Measurements from ENCODE around the gene LTBP2.

Gene LTBP2

DNA sequence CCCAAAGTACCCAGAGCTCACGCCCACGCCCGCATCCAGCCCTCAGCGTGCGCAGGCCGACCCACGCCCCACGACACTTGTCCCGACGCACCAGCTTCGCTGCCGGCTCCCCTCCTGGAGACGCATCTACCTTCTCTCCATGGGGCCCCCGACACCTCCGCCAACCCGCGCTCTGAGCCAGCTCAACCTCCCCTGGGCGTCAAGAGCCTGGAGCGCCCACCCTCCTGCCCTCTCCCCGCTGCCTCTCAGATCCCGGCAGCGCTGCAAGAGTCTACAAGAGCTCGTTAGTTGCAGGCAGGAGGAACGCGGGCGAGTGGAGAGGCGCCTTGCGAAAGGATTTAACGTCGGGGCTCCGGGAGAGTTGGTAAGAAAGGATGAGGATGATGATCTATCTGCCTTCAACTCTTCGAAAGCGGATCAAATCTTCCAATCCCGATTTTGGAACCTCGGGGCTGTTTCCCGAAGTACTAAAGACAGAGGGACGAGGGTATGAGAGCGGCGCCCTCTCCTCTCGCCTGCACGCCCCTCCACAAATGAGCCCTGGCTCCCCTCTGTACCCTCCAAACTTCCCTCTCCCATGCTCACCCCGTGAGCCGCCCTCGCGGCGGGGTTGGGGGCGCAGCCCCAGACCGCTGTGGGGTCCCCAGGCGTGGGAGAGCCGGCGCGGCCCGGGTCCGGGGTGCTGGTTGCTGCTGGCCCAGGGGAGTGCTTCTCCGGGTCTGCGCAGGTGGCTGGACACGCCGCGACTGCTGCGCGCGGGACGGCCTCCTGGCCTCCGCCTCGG lies 979 bp downstream of the LTBP2 start:
- CTCF ChIA-PET: interaction anchor here (0.6 to 3.2 kb wide), 13 partner anchors 9 to 431 kb away, joined by 3 to 18 read pairs (median 3); partner anchors contain the start of genes ISCA2, NPC2 and YLPM1

DNA sequence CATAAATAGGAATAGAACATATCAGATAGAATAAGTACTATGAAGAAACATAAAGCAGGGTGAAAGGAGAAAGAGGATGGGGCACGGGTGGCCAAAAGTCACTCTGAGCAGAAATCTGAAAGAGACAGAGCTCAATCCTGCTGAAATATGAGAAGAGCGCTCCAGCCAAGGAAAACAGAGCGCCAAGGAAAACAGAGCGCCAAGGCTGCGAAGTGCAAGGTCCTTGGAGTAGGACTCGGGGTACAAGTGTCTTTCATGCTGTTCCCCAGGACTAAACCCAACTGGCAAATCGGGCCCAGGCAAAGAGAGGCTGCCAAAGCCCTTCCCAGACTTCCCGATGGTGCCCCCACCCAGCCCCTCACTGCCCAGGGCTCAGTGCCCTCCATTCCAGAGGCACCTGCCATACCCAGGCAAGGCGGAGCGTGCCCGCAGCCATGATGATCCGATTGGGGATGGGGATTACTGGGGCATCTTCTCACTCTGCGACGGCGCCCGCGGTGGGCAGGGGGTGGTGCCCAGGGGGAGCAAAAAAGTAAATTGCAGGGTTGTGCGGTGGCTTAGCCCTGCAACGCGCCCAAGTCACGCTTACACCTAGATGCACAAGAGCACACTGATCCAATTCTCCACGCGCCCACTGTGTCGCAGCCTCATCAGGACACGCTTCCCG lies 1.7 kb downstream of the LTBP2 start:
- POLR2A ChIA-PET: interaction anchor here (1.5 kb wide), 1 partner anchor 117 kb away, joined by 3 read pairs; the partner anchor contains the start of genes ISCA2 and NPC2
- CTCF ChIA-PET: interaction anchor here (0.5 to 2.6 kb wide), 15 partner anchors 9 to 477 kb away, joined by 3 to 29 read pairs (median 6); no protein-coding TSS in a partner anchor
- peaks cover 3% of the 10 kb centered on the region; the same call in 1 of the 2 replicates for H3K4me1 ChIP-seq (ENCODE audit: control insufficient read depth, insufficient read depth, low read length)
- H3K9me3 ChIP-seq (ENCODE audit: control insufficient read depth, insufficient read depth, low read depth, low read length): no peaks in the 10 kb centered on the region
- H3K36me3 ChIP-seq (ENCODE audit: control insufficient read depth in 2 of 2, insufficient read depth in 1 of 2, low read length in 2 of 2): no peaks in the 10 kb centered on the region
- no peak overlapping the region for H3K27ac ChIP-seq (ENCODE audit: extremely low read depth, low read depth, low read length)
- no peak overlapping the region for H3K4me3 ChIP-seq (ENCODE audit: low read depth, low read length)
- TF ChIP-seq ZNF10 (tag by site-specific recombination; IDR thresholded peaks at IDR 0.05) (no peak), ZNF571 (tag by site-specific recombination; IDR thresholded peaks at IDR 0.05) (no peak), SCRT1 (tag by site-specific recombination; IDR thresholded peaks at IDR 0.05; ENCODE audit: borderline replicate concordance) (no peak), ZNF354C (tag by site-specific recombination; IDR thresholded peaks at IDR 0.05; ENCODE audit: borderline replicate concordance, low read depth) (no peak), ZNF221 (tag by site-specific recombination; IDR thresholded peaks at IDR 0.05; ENCODE audit: borderline replicate concordance) (no peak), ZNF658 (tag by site-specific recombination; IDR thresholded peaks at IDR 0.05) (no peak), TRIM28 (IDR thresholded peaks at IDR 0.05; ENCODE audit: borderline replicate concordance, low read length) (no peak), ZNF292 (tag by site-specific recombination; IDR thresholded peaks at IDR 0.05; ENCODE audit: borderline replicate concordance, low read depth) (no peak), MZF1 (tag by site-specific recombination; IDR thresholded peaks at IDR 0.05; ENCODE audit: borderline replicate concordance) (no peak), ZNF324 (tag by site-specific recombination; IDR thresholded peaks at IDR 0.05) (no peak)
- TF ChIP-seq, protein P1, sequence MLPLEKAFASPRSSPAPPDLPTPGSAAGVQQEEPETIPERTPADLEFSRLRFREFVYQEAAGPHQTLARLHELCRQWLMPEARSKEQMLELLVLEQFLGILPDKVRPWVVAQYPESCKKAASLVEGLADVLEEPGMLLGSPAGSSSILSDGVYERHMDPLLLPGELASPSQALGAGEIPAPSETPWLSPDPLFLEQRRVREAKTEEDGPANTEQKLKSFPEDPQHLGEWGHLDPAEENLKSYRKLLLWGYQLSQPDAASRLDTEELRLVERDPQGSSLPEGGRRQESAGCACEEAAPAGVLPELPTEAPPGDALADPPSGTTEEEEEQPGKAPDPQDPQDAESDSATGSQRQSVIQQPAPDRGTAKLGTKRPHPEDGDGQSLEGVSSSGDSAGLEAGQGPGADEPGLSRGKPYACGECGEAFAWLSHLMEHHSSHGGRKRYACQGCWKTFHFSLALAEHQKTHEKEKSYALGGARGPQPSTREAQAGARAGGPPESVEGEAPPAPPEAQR (tag by site-specific recombination; IDR thresholded peaks at IDR 0.05): no peak
- TF ChIP-seq, protein P2, sequence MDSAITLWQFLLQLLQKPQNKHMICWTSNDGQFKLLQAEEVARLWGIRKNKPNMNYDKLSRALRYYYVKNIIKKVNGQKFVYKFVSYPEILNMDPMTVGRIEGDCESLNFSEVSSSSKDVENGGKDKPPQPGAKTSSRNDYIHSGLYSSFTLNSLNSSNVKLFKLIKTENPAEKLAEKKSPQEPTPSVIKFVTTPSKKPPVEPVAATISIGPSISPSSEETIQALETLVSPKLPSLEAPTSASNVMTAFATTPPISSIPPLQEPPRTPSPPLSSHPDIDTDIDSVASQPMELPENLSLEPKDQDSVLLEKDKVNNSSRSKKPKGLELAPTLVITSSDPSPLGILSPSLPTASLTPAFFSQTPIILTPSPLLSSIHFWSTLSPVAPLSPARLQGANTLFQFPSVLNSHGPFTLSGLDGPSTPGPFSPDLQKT (IDR thresholded peaks at IDR 0.05; ENCODE audit: borderline replicate concordance, low read depth, low read length): no peak
- TF ChIP-seq, protein P3, sequence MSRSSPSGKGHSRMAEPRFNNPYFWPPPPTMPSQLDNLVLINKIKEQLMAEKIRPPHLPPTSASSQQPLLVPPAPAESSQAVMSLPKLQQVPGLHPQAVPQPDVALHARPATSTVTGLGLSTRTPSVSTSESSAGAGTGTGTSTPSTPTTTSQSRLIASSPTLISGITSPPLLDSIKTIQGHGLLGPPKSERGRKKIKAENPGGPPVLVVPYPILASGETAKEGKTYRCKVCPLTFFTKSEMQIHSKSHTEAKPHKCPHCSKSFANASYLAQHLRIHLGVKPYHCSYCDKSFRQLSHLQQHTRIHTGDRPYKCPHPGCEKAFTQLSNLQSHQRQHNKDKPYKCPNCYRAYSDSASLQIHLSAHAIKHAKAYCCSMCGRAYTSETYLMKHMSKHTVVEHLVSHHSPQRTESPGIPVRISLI (tag by site-specific recombination; IDR thresholded peaks at IDR 0.05): no peak

More for the DNA sequence above, 979 bp downstream of the LTBP2 start:
- TF ChIP-seq ZNF248 (tag by site-specific recombination; IDR thresholded peaks at IDR 0.05) (no peak), ZNF585B (tag by site-specific recombination; IDR thresholded peaks at IDR 0.05) (no peak), ZNF335 (tag by site-specific recombination; conservative IDR thresholded peaks at IDR 0.05) (no peak), SCRT2 (tag by site-specific recombination; IDR thresholded peaks at IDR 0.05) (no peak), ZNF768 (tag by site-specific recombination; IDR thresholded peaks at IDR 0.05) (no peak), ZNF571 (tag by site-specific recombination; IDR thresholded peaks at IDR 0.05) (no peak), ZNF184 (tag by site-specific recombination; IDR thresholded peaks at IDR 0.05) (no peak), ZNF776 (tag by site-specific recombination; IDR thresholded peaks at IDR 0.05; ENCODE audit: borderline replicate concordance) (no peak), KLF10 (tag by site-specific recombination; IDR thresholded peaks at IDR 0.05) (no peak), ZNF701 (tag by site-specific recombination; IDR thresholded peaks at IDR 0.05) (no peak), ZNF555 (tag by site-specific recombination; conservative IDR thresholded peaks at IDR 0.05) (no peak), HOXC10 (CRISPR knock-in tag; IDR thresholded peaks at IDR 0.05) (no peak), ZNF777 (tag by site-specific recombination; IDR thresholded peaks at IDR 0.05; ENCODE audit: borderline replicate concordance) (no peak), SP7 (tag by site-specific recombination; IDR thresholded peaks at IDR 0.05) (no peak), ZNF114 (tag by site-specific recombination; IDR thresholded peaks at IDR 0.05) (no peak)
- TF ChIP-seq, protein P4, sequence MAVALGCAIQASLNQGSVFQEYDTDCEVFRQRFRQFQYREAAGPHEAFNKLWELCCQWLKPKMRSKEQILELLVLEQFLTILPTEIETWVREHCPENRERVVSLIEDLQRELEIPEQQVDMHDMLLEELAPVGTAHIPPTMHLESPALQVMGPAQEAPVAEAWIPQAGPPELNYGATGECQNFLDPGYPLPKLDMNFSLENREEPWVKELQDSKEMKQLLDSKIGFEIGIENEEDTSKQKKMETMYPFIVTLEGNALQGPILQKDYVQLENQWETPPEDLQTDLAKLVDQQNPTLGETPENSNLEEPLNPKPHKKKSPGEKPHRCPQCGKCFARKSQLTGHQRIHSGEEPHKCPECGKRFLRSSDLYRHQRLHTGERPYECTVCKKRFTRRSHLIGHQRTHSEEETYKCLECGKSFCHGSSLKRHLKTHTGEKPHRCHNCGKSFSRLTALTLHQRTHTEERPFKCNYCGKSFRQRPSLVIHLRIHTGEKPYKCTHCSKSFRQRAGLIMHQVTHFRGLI (tag by site-specific recombination; IDR thresholded peaks at IDR 0.05): no peak
- TF ChIP-seq, protein P5, sequence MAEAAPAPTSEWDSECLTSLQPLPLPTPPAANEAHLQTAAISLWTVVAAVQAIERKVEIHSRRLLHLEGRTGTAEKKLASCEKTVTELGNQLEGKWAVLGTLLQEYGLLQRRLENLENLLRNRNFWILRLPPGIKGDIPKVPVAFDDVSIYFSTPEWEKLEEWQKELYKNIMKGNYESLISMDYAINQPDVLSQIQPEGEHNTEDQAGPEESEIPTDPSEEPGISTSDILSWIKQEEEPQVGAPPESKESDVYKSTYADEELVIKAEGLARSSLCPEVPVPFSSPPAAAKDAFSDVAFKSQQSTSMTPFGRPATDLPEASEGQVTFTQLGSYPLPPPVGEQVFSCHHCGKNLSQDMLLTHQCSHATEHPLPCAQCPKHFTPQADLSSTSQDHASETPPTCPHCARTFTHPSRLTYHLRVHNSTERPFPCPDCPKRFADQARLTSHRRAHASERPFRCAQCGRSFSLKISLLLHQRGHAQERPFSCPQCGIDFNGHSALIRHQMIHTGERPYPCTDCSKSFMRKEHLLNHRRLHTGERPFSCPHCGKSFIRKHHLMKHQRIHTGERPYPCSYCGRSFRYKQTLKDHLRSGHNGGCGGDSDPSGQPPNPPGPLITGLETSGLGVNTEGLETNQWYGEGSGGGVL (tag by site-specific recombination; IDR thresholded peaks at IDR 0.05): no peak
- TF ChIP-seq, protein P6, sequence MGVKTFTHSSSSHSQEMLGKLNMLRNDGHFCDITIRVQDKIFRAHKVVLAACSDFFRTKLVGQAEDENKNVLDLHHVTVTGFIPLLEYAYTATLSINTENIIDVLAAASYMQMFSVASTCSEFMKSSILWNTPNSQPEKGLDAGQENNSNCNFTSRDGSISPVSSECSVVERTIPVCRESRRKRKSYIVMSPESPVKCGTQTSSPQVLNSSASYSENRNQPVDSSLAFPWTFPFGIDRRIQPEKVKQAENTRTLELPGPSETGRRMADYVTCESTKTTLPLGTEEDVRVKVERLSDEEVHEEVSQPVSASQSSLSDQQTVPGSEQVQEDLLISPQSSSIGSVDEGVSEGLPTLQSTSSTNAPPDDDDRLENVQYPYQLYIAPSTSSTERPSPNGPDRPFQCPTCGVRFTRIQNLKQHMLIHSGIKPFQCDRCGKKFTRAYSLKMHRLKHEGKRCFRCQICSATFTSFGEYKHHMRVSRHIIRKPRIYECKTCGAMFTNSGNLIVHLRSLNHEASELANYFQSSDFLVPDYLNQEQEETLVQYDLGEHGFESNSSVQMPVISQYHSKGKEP (tag by site-specific recombination; IDR thresholded peaks at IDR 0.05): no peak
- Histone ChIP-seq H3K36me3 (ENCODE audit: control insufficient read depth in 2 of 2, insufficient read depth in 1 of 2, low read length in 2 of 2) (no peaks in the 10 kb centered on the region), H3K4me1 (ENCODE audit: control insufficient read depth, insufficient read depth, low read length) (peaks cover 3% of the 10 kb centered on the region; the same call in 1 of the 2 replicates), H3K9me3 (ENCODE audit: control insufficient read depth, insufficient read depth, low read depth, low read length) (no peaks in the 10 kb centered on the region), H3K4me3 (ENCODE audit: low read depth, low read length) (no peak overlapping the region), H3K27ac (ENCODE audit: extremely low read depth, low read depth, low read length) (no peak overlapping the region)
- POLR2A ChIA-PET: interaction anchor here (1.0 kb wide), 1 partner anchor 308 kb away, joined by 3 read pairs; the partner anchor contains the start of gene ABCD4
